Liver (tissue), 9 donors: ENCODE measurements around the gene PCNT. TPM values are rescaled to one million over a fixed set of nuclear protein-coding genes. Genes with fewer than 3 reads are reported as not detected.
A peak's percentile ranks its signal among the peaks of the same experiment; 100 is the strongest.

ENCODE experiments used
- DNase-seq: peaks from one replicate; pipeline ENCODE4 v3.0.0-alpha.2; 2017; ENCODE audit warnings: low spot score
- H3K27ac ChIP-seq, 2 donors: one replicate each; pipeline ENCODE4 v1.7.0; 2013; ENCODE audit warnings: inconsistent platforms in 2 of 2, low read length in 2 of 2, control low read depth in 1 of 2, low read depth in 1 of 2, mild to moderate bottlenecking in 1 of 2
- H3K27me3 ChIP-seq, 4 donors: one replicate each; pipeline versions ENCODE4 v1.6.1 to v1.7.0; 2013; ENCODE audit warnings: low read length in 3 of 4, inconsistent platforms in 1 of 4, mild to moderate bottlenecking in 1 of 4, moderate library complexity in 1 of 4; ENCODE audit not compliant: control insufficient read depth in 4 of 4, insufficient read depth in 4 of 4
- H3K36me3 ChIP-seq, 4 donors: one replicate each; pipeline versions ENCODE4 v1.6.1 to v1.7.0; 2013; ENCODE audit warnings: low read length in 3 of 4, mild to moderate bottlenecking in 3 of 4, low read depth in 1 of 4, moderate library complexity in 1 of 4; ENCODE audit not compliant: control insufficient read depth in 4 of 4, insufficient read depth in 3 of 4
- H3K4me1 ChIP-seq, 4 donors: one replicate each; pipeline versions ENCODE4 v1.6.1 to v1.7.0; 2013; ENCODE audit warnings: low read length in 3 of 4, mild to moderate bottlenecking in 3 of 4, moderate library complexity in 1 of 4; ENCODE audit not compliant: control insufficient read depth in 4 of 4, insufficient read depth in 4 of 4
- H3K4me3 ChIP-seq, 3 donors: one replicate each; pipeline versions ENCODE4 v1.6.1 to v1.7.0; 2013; ENCODE audit warnings: low read length in 3 of 3, control low read depth in 1 of 3, low read depth in 1 of 3, mild to moderate bottlenecking in 1 of 3
- H3K9ac ChIP-seq, 2 donors: one replicate each; pipeline ENCODE4 v1.7.0; 2013; ENCODE audit warnings: low read length in 2 of 2, mild to moderate bottlenecking in 2 of 2, moderate library complexity in 2 of 2, control low read depth in 1 of 2, low read depth in 1 of 2
- H3K9me3 ChIP-seq, 4 donors: one replicate each; pipeline versions ENCODE4 v1.6.1 to v1.7.0; 2013; ENCODE audit warnings: low read length in 3 of 4; ENCODE audit not compliant: control insufficient read depth in 4 of 4
- ATF3 ChIP-seq: IDR thresholded peaks from 2 replicates; pipeline ENCODE4 v1.6.1; 2016; ENCODE audit warnings: antibody characterized with exemption
- FOXA1 ChIP-seq: IDR thresholded peaks from 2 replicates; pipeline ENCODE4 v1.6.1; 2016; ENCODE audit warnings: antibody characterized with exemption
- FOXA2 ChIP-seq: IDR thresholded peaks from 2 replicates; pipeline ENCODE4 v1.6.1; 2016; ENCODE audit warnings: antibody characterized with exemption
- GABPA ChIP-seq, 2 donors: IDR thresholded peaks in 1 of 2; conservative IDR thresholded peaks in 1 of 2; 2 replicates each; pipeline ENCODE4 v1.6.1; 2016; ENCODE audit warnings: antibody characterized with exemption in 2 of 2, mild to moderate bottlenecking in 1 of 2, moderate library complexity in 1 of 2
- HNF4A ChIP-seq, 2 donors: conservative IDR thresholded peaks; 2 replicates each; pipeline ENCODE4 v1.6.1; 2016; ENCODE audit warnings: antibody characterized with exemption in 2 of 2, mild to moderate bottlenecking in 2 of 2
- HNF4G ChIP-seq: IDR thresholded peaks from 2 replicates; pipeline ENCODE4 v1.6.1; 2016; ENCODE audit warnings: antibody characterized with exemption
- JUND ChIP-seq, 2 donors: IDR thresholded peaks; 2 replicates each; pipeline ENCODE4 v1.6.1; 2016; ENCODE audit warnings: antibody characterized with exemption in 2 of 2
- NR2F2 ChIP-seq: IDR thresholded peaks from 2 replicates; pipeline ENCODE4 v1.6.1; 2016; ENCODE audit warnings: antibody characterized with exemption
- RAD21 ChIP-seq, 2 donors: IDR thresholded peaks; 2 replicates each; pipeline ENCODE4 v1.6.1; 2016; ENCODE audit warnings: antibody characterized with exemption in 2 of 2, mild to moderate bottlenecking in 2 of 2
- RXRA ChIP-seq, 2 donors: IDR thresholded peaks; 2 replicates each; pipeline ENCODE4 v1.6.1; 2017 to 2018; ENCODE audit warnings: antibody characterized with exemption in 2 of 2, mild to moderate bottlenecking in 1 of 2
- SP1 ChIP-seq: IDR thresholded peaks from 2 replicates; pipeline ENCODE4 v1.6.1; 2018; ENCODE audit warnings: antibody characterized with exemption, mild to moderate bottlenecking
- TAF1 ChIP-seq: conservative IDR thresholded peaks from 2 replicates; pipeline ENCODE4 v1.6.1; 2016; ENCODE audit warnings: antibody characterized with exemption, mild to moderate bottlenecking
- ZBTB33 ChIP-seq: IDR thresholded peaks from 2 replicates; pipeline ENCODE4 v1.6.1; 2016; ENCODE audit warnings: antibody characterized with exemption
- WGBS: extraction: QIAGEN DNeasy Blood & Tissue Kit; methylation state at CpG from one replicate; pipeline ENCODE4 v1.1.7; 2013; 5-methylcytosine and 5-hydroxymethylcytosine counted together
- polyA plus RNA-seq, 2 donors: library from polyadenylated mRNA; stranded (reverse) in 1 of 2; unstranded in 1 of 2; fragments of 200-250 nt in 1 of 2; fragments of >200 nt in 1 of 2; fragmentation: Nextera tagmentation in 1 of 2; extraction: Ambion mirVana in 1 of 2; gene quantifications; one replicate each; pipeline versions ENCODE4 v1.2.1 to v1.2.3, GENCODE V29; 2013 to 2015
- total RNA-seq, 2 donors: library from RNA; depleted of rRNA; stranded (reverse); fragments of >200 nt; gene quantifications; one replicate each; pipeline ENCODE4 v1.2.3, GENCODE V29; 2014
- TF ChIP-seq, protein P1 (sequence below): fragments of 150-350 bp; IDR thresholded peaks from 2 replicates; pipeline ENCODE4 v1.5.1; 2017; ENCODE audit warnings: improper control_type of control experiment, low read depth, low read length; ENCODE audit not compliant: missing input control
- TF ChIP-seq, protein P2 (sequence below): IDR thresholded peaks from 2 replicates; pipeline ENCODE4 v1.6.1; 2016; ENCODE audit warnings: antibody characterized with exemption, mild to moderate bottlenecking
- donor health status: healthy.
- donor health status: healthy.
- donor health status: healthy.
- donor health status: healthy.
- donor health status: healthy.

Gene PCNT
- total and polyA plus RNA-seq, 4 donors, result 6.7 to 36.8 (median 15.2) TPM

DNA sequence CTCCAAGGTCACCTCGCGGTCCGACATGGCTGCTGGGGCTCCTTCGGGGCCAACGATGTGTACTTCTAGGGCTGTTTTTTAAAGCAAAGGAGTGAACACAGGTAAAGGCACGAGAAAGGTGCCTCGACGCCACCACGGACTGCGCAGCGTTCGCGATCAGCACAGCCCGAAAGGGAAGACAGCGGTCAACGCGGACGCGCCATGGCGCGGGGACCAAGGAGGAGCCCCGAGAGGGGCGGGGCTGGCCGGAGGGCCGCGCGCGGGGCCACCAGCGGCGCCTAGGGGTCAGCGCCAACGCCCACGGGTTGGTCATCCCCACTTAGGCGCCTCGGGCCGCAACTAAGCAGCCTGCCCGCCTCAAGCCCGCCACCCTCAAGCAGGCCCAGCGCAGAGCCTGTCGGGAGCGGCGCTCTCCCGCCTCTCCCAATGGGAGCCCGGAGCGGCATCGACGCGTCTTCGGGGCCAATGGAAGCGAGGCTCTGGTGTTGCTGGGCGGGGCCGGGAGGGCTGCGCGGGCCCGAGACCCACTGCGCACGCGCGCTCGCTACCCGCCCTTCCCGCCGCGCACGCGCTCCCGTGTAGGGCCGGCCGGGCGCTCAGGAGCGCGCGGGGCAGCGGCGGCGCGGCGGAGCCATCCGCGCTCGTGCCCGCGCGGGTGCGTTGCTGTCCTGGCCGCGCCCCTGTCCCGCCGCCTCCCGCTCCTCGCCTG lies 134.5 kb downstream of the PCNT start, which contains the start of gene DIP2A (continued):
- TF ChIP-seq GABPA (IDR thresholded peaks at IDR 0.05 in 1 of 2, conservative IDR thresholded peaks at IDR 0.05 in 1 of 2), result no peak
- TF ChIP-seq, protein P1, sequence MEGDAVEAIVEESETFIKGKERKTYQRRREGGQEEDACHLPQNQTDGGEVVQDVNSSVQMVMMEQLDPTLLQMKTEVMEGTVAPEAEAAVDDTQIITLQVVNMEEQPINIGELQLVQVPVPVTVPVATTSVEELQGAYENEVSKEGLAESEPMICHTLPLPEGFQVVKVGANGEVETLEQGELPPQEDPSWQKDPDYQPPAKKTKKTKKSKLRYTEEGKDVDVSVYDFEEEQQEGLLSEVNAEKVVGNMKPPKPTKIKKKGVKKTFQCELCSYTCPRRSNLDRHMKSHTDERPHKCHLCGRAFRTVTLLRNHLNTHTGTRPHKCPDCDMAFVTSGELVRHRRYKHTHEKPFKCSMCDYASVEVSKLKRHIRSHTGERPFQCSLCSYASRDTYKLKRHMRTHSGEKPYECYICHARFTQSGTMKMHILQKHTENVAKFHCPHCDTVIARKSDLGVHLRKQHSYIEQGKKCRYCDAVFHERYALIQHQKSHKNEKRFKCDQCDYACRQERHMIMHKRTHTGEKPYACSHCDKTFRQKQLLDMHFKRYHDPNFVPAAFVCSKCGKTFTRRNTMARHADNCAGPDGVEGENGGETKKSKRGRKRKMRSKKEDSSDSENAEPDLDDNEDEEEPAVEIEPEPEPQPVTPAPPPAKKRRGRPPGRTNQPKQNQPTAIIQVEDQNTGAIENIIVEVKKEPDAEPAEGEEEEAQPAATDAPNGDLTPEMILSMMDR, result no peak
- TF ChIP-seq SP1, result peak; percentile 67
- TF ChIP-seq HNF4A (conservative IDR thresholded peaks at IDR 0.05), result no peak
- no peak for TF ChIP-seq TAF1

GRCh38 chr21:46459024-46459355 lies 135.0 kb downstream of the PCNT start:
- Histone ChIP-seq H3K4me3 (peak overlapping the region; percentile 81 to 95 (median 92)), H3K27ac (peak overlapping the region; percentile 65 to 75), H3K9me3 (no peaks in the 10 kb centered on the region), H3K9ac (peak overlapping the region in 1 of 2 donors; percentile 53), H3K27me3 (no peaks in the 10 kb centered on the region), H3K36me3 (peaks cover 0 to 2% (median 0%) of the 10 kb centered on the region in 4 donors), H3K4me1 (peaks cover 2 to 21% (median 16%) of the 10 kb centered on the region in 4 donors)
- under 1% methylated on average over 36 of the region's 36 CpGs for WGBS
- DNase-seq, result no peak
- TF ChIP-seq ATF3 (no peak), GABPA (IDR thresholded peaks at IDR 0.05 in 1 of 2, conservative IDR thresholded peaks at IDR 0.05 in 1 of 2) (no peak), SP1 (no peak), JUND (IDR thresholded peaks at IDR 0.05) (no peak), NR2F2 (no peak), ZBTB33 (no peak), FOXA1 (no peak), TAF1 (no peak), RAD21 (IDR thresholded peaks at IDR 0.05) (no peak), FOXA2 (no peak), HNF4G (no peak), HNF4A (conservative IDR thresholded peaks at IDR 0.05) (no peak), RXRA (IDR thresholded peaks at IDR 0.05) (no peak)
- TF ChIP-seq, protein P1, result no peak
- TF ChIP-seq, protein P2, sequence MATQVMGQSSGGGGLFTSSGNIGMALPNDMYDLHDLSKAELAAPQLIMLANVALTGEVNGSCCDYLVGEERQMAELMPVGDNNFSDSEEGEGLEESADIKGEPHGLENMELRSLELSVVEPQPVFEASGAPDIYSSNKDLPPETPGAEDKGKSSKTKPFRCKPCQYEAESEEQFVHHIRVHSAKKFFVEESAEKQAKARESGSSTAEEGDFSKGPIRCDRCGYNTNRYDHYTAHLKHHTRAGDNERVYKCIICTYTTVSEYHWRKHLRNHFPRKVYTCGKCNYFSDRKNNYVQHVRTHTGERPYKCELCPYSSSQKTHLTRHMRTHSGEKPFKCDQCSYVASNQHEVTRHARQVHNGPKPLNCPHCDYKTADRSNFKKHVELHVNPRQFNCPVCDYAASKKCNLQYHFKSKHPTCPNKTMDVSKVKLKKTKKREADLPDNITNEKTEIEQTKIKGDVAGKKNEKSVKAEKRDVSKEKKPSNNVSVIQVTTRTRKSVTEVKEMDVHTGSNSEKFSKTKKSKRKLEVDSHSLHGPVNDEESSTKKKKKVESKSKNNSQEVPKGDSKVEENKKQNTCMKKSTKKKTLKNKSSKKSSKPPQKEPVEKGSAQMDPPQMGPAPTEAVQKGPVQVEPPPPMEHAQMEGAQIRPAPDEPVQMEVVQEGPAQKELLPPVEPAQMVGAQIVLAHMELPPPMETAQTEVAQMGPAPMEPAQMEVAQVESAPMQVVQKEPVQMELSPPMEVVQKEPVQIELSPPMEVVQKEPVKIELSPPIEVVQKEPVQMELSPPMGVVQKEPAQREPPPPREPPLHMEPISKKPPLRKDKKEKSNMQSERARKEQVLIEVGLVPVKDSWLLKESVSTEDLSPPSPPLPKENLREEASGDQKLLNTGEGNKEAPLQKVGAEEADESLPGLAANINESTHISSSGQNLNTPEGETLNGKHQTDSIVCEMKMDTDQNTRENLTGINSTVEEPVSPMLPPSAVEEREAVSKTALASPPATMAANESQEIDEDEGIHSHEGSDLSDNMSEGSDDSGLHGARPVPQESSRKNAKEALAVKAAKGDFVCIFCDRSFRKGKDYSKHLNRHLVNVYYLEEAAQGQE, result no peak
